Hematopoietic multipotent progenitor cell treated with erythropoietin and hydrocortisone succinate and interleukin-3 and kit ligand, for 17 days (in vitro differentiated cells): Measurements from ENCODE around the gene UST.
A peak's percentile ranks its signal among the peaks of the same experiment; 100 is the strongest.
"Not testable (repeated sequence)": the region's sequence is repeated elsewhere in the genome, so short reads cannot be mapped to it uniquely, and the experiment has no call there.

ENCODE experiments used
- DNase-seq: peaks from one replicate; pipeline ENCODE4 v3.0.0-alpha.2; 2015; ENCODE audit warnings: low spot score

The UST gene

DNA sequence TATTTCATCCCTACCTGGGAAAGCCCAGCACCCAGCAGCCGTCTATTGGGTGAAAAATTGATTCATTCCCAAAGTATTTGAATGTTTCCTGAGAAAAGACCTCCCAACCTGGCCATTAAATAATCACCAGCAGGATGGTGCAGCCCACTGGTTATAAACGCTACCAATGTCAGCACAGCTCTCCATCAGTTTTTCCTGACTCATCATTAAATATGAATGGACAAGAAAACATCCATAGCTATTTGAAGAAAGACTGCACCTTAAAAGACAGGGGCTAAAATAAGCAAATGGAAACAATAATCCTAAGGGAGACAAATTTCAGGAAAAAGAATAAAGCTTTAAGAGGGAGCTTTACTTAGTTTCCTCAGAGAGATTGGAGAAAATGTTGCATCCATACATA lies 261.9 kb downstream of the UST start:
- DNase-seq: no peak

DNA sequence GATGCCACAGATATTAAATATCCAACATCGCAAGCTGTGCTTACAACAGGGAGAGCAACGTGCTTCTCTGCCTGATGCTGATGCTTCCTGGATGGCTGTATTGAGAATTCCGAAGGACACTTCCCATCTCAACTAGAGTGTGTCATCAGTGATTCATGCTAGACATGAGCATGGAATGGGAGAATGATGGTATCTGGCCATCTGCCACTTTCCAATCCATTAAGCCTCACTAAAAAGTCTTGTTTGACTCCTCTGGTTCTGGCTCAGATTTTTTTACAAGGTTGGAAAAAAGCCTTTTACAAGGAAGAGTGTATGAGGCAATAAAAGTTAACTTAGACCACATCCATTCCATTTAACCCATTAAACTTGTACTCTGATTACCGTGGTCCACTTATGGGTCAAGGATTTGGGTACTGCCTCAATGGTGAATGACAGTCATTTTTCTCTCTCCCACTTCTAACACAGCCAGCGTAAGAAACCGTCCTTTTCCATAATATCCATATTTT lies 265.3 kb downstream of the UST start:
- DNase-seq: no peak

DNA sequence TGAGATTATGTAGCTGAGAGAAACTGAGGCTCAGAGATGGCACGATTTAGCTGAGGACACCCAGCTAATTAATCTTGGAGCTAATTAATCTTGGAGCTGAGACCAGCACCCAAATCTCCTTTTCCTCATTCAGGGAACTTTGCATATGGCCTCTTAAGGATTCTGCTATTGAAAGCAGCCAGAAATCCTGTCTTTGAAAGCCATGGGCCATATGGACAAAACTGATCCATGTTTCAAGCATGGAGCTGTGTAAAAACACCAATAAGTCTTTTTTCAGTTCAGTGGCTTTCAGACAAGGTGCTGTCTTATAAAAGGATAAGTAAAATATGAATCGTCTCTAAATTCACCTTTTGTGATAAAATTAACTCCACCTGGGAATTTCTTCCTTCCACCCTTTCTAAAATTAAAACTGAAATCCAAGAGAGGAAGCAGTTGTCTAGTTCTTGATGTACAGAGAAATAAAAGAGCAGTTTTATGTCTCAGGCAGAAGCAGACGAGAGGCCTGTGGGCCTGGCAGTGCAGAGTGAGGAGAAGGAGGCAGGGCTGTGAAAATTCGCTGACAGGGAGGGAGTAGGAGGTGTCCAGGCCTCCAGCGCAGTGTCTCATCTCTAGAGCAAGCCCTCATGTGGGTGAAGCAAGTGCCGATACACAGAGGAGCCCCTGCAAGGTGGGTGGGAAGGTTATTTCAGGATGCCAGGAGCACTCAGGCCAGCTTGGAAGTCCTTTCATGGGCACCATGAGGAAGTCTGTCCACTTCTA lies 266.9 kb downstream of the UST start:
- DNase-seq: no peak

DNA sequence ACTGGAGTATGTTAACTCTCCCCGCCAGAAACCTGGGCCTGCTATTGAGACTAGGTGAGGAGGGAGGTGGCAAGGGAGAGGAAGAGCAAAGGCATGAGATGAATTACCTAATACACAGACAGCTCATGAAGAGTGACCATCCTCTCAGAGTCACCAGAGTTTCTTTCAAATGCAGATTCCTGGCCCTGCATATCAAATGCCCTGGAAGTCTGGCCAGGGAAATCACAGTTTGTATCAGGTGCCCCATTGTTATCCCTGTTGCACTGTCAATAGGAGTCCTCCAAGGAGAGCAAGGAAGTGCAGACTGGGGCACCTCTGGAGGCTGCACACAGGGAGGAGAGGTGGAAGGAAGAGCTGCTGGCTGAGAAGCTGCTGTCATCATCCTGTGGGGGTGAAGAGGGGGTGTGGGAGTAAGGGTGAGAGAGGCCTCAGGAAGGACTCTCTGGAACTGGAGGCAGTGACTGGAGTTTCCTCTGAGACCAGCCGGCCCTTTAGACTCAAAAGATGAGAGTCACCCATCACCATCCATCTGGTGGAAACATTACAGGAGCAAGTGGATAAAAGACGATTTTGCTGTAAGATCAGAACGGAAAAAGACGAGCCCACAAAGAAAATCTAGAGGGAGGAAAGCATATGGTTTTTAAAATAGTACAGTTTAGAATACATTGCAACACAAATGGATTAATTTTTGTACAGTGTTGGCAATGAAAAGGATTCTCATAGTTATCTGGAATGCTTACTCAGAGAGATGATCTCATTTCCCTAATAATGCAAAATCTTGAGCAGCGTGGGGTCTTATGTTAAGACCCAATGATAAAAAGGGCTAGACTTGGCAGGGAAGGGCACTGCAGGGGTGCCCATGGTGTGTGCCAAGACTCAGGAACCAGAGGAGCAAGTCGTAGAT lies 268.1 kb downstream of the UST start:
- DNase-seq: no peak

DNA sequence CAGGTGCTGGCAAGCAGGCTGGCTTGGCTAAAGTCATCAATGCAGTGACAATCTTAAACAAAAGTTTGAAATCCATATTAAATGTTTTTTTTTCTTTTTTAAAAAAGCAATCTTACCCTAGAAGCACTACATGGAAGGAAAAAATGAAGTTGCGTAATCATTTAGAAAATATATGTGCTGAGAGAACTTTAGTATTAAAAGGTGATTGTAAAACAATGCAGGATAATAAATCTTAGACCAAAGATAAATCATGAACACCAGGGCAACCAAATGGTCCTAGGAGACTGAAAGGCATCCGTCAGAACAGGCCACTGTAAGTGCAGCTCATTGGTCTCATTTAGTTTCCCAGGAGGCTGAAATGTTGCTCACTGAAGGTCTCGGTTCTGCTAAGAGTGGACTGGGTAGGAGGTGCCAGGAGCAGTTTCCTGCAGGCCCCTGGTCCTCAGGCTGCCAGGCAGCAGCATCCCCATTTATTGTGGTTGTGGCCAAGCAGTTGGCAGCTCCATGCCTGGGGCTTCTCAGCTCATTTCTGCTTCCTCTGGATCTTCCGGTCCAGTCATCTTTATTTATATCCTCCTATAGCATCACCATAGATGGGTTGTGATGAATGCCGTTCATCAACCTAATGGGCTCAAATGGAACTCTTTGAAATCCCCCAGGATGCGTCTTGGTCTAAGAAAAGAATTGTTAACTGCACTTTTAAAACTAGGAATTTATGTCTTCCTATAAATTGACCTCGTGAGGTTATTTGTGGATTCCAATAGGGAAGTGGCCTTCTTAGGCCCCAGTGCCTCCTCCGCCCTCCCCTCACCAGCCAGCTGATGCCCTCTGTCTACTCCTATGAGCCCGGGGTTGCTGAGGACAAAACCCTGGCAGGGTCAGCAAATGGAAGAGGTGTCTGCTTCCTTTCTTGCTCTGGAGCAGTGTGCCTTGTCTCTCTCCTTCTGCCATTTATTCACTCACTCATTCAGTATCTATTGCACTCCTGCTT lies 269.0 kb downstream of the UST start:
- DNase-seq: no peak

DNA sequence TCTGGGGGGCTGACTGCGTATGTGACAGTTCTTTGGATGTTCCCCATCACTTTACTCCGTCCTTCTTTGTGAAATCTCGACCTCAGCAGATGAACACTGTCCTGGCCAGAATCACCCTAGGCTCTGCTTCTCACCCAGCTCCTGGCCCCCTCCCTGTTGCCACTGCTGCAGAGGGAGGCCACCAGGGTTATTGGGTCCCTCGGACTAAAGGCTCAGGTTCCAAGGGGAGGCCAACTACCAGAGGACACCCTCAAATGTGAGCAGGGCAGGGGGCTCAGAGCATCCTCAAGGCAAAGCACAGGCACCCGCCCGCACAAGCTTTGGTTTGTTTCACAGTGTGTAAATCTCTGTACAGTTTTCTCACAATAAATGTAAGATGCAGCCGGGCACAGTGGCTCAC lies 269.9 kb downstream of the UST start:
- DNase-seq: no peak

DNA sequence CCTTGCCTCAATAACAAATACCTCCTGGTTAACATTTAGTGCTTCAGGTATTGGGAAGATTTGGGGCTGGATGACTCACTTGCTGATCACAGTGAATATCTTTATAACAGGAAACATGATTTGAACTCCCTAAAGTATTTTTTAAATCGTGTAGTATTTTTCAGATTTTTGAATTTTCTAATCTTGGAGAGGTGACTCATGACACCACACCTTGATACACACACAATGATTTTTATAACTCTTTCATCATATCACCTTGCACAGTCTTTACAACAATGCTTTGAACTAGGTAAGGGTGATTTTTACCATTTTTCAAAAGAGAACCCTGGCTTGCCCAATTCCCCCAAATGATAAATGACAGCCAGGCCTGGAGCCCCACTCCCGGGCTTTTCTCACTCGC lies 273.5 kb downstream of the UST start:
- no peak for DNase-seq

DNA sequence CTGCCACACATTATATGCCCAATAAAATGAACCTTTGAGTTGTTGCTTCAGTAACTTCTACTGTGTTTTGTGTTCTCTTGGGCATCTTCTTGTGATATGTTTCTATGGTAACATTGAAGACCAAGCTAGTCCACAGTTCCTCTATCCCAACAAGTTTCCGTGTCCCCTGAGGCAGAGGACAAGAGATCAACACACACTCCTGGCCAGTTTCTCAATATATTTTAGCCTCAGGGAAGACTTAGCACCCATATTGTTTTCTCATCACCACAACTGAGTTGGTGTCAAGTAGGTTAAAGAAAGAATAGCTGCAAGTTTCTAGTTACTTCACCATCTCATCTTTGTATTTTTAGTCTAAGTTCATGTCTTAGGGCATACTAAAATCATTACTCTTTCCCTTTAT lies 277.5 kb downstream of the UST start:
- DNase-seq: no peak

DNA sequence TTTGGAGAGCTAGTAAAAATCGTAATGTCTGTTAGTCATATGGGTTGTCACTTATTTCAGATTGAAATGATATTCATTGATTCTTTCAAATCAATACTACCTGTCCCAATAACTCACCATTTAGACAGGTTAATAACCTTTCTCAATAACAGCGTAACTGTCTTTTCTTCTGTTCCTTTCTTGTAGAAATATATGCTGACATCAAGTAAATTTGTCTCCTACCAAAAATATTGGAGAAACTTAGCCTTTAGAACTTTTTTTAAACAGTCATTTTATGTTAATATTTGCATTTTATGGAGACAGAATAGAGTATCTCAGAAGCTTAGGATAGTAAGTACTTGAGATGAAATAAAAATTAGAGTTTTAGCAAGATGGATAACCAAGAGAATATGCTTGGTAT lies 278.2 kb downstream of the UST start:
- DNase-seq: no peak

DNA sequence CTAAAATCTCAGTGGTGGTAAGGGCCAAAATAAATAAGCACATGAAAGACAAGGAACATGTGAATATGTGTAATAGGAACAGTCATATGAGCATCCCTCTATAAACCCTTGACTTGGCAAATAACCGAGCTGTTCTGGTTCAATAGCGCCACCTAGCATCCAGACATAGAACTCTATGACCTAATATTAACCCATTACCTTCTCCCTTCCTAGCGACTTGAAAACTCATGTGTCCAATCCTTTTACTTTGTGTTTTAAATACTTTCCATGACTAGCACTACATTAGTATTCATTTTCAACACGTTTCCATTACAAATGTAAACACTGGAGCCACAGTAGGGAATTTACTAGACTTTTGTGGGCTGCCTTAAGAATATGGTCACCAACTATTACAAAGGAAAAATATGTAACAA lies 279.7 kb downstream of the UST start:
- DNase-seq: peak; percentile 7

DNA sequence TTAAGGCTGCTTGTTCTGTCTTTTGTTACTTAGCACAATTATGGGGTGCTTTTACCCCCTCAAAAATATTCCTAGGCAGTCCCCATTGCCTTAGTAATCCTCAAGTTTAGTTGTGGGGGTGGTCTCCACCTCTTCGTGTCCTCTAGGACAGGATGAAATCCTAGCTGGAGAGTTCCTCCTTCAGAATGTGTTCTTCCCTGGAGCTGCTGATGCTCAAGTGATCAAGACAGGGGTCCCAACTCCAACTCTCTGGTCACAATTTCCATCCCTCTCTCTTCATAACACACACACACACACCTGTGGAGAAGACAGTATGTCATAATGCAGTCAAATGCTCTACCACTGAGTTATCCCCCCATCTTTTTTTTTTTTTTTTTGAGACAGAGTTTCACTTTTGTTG lies 280.7 kb downstream of the UST start:
- no peak for DNase-seq

DNA sequence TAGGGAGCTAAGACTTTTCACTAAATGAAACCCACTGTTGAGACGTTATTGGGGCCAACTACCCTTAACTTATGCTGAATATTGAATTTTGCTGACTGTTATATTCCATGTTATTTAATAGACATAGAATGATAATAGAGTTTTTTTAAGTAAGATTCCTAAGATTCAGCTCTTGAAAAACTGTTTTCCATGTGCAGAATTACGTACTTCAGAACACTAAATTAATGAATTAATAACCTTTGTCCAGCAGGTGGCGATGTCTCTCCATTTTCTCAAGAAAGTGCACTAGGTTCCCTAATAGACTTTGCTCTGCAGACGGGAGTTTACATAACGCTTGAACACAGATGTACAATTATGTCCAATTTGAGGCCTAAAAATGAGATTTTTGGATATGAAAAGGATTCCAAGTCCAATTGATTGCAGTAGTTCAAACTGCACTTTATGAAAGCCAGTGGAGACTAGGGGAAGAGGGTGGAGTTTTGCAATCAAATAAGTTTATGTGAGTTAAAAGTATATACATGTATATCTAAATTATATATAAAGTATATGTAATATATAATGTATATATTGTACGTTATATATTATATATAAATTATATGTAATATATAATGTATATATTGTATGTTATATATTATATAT lies 282.1 kb downstream of the UST start:
- peak; percentile 83 for DNase-seq

DNA sequence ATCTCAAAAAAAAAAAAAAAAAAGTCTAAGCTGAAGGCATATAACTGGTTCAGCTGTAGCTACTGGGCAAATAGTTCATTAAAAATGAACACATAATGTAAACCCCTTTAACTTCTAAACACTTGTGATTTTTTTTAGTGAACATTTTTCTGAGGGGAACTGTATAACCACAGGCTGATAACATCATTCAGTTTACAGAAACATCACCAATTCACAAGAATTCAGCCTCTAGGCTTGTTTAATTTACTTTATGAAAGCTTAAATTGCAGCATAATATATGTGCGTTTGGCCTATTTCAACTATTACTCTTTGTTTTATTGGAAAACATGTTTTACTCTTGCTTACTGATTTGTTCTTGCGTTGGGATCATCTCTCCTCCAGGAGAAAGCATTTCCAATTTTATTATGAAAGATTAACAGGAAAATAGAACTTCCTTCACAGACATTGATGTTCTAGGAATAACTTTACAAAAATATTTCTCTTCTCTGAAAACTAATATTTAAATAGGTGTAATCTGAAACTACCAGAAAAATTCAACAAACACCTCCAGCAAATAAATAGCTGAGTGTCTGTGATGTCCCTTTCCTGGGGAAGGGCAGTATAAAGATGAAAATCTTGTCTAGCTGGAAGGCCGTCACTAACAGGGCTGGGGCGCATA lies 284.5 kb downstream of the UST start:
- DNase-seq: no peak

DNA sequence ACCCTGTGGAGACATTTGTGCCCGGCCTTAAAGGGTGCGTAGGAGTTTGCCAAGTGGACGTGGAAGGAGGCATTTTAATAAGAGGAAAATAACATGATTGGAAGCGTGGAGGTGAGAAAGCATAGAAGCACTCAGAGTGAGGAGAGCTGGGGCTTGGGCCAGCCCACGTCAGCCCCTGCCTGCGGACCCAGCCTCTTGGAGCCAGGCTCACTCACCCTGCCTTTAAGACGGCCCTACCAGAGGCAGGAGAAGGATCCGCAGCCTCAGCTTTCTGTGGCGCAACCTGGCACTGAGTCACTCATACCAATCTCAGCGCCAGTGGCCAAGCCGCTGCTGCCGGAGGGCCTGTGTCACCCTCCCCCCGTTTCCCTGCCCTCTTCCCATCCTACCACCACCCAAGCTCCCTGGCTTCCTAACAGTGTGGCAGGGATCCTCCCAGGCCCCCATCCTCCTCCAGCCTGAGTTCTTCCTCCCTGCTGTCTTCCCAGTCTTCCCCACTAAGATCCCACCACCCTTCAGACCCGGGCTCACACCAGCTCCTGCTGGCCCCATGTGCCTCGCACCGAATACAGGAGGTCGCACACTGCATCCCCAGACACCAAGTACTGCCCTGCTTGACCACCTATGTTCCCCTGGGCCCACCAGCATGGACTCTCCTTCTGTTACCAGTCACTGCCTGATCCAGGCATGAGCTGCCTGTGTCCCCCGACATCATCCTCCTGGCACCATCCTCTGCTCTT lies 285.2 kb downstream of the UST start:
- DNase-seq: no peak

DNA sequence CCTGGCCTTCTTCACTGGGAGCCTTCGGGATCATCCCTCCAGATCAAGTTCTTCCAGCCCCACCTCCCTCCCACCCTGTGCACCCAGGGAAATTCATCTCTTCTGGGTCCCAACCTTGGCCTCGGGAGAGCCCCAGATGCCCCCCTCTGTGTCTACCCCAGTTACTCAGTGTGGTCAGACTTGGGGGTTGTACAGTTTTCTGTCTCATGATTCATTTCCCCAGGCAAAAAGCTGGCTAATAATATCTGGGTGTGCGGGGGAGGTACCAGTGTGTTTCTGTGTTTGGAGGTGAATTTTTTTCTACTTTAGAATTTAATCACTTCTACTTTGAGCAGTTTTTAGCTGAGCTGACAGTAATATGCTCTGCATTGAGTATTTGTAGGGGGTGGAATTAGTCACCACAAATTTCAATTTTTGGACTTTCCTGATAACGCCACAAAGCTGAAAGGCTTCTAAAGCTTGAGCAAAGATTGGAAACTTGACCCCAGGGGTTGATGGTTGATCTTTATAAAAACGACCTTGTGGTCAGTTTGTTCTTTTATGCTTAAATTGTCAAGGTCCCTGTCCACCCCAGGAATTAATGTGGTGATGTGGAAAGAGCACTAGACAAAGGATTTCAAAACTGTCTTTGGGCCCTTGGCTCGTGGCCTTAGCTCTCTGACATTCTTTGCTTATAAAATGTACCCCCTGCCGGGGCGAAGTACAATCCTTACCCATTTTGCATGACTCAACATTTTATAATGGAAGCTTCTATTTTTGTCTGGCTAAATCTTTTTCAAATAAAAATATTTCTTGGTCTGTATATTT lies 286.0 kb downstream of the UST start:
- no peak for DNase-seq

DNA sequence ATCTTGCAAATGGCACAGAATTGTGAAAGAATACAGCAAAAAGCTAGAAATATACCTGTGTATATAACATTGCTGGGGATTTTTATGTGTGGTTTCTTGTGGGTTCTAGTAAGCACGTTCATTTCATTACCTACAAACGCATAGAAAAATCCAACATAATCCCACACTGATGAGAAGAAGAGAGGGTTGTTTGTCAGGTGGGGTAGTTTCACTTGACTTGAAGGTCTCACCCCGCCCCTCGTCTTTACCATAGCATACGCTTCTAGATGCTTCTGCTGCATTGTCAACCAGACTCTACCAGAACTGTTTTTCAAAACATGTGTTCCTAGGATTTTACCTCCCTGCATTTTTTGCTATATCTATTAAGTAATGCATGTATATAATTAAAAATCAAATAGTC lies 286.6 kb downstream of the UST start:
- DNase-seq: no peak

DNA sequence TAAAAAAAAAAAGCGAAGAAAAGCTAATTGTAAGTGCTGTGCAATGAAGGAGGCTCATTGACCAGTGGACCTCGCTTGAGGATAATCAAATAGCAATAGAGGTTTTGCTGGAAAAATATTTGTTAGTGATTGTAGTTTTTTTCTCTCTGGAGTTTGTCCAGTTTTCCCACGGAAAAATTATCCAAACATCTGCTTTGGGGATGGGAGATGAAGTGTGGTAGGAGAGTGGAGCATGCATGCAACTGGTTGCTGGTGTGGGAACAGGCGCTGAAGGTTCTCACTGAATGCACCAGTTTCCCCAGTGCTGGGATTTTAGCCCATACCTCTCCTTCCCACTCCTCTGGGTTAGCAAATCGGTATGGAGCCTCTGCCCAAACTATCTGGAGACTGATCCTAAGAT lies 288.9 kb downstream of the UST start:
- DNase-seq: no peak

DNA sequence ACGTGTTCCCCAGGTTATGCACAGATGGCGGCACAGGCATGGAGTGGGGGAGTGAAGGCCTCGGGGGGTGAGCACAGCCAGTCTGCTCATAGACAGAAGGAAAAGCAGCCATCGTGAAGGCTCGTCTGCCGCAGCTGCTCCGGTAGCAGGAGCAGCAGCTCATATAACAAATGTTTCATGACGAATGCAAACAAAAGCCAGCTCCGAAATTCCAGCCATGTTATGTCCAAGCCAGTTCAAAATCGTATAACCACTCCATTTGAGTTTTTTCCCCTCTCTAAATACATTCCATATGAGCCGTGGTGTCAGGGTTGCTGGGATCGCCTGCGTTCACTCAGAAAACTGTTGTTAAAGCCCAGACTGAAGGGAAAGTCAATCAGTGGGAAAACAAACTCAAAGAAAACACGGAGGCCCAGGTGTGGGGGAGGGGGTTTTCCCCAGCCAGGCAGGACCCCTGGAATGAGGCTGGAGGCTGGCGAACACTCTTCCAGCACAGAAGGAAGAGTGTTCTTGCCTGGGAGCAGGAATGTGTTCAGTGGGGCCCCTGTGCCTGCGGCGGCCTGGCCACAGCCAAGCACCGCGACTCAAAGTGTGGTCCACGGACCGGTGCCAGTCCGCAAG lies 290.3 kb downstream of the UST start:
- no peak for DNase-seq

DNA sequence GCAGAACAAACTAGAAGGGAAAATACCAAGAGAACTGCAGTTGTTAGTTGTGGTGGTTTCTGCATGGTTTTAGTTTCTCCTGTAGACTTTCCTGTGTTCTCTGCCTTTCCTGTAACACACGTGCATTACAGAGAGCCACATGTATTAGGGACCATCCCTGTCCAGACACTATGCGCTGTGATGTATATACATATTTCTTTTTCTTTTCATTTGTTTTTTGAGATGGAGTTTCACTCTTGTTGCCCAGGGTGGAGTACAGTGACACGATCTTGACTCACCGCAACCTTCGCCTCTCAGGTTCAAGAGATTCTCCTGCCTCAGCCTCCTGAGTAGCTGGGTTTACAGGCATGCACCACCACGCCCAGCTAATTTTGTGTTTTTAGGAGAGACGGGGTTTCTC lies 292.2 kb downstream of the UST start:
- DNase-seq: not testable (repeated sequence)
